Measurements from ENCODE around the gene CCDC12.

DNA sequence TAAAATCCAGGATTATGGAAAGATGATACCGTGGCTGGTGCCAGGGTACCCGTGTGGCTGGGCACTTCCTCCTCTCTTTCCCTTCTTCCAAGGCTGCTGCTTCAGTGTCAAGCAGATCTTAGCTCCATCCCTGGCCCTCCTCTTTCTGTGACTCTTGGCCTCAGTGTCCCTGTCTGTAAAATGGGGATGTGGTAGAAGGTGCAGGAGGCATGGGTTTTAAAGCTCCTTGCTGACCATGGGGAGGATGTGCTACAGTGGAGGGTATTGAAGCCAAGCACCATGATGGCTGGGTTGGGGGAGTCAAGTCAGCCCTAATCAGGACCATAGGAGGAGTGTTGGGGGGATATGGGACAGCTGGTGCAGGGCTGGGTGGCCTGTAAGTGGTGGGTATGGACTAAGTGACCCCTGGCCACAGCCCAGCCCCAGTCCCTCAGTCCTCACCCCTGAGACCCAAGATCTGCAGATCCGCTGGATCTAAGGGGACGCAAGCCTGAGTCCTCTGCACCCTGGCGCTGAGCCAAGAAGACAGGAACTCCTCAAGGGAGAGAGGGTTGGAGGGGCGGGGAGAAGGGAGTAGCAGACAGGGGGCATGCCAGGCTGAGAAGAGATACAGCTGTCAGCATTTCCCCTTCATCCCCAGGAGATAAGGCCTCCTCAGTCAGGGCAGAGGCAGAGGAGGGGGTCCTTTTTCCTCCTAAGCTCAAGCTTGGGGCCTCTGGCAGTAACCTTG is 87.0 kb downstream of the CCDC12 start:
- TF ChIP-seq, protein P1, sequence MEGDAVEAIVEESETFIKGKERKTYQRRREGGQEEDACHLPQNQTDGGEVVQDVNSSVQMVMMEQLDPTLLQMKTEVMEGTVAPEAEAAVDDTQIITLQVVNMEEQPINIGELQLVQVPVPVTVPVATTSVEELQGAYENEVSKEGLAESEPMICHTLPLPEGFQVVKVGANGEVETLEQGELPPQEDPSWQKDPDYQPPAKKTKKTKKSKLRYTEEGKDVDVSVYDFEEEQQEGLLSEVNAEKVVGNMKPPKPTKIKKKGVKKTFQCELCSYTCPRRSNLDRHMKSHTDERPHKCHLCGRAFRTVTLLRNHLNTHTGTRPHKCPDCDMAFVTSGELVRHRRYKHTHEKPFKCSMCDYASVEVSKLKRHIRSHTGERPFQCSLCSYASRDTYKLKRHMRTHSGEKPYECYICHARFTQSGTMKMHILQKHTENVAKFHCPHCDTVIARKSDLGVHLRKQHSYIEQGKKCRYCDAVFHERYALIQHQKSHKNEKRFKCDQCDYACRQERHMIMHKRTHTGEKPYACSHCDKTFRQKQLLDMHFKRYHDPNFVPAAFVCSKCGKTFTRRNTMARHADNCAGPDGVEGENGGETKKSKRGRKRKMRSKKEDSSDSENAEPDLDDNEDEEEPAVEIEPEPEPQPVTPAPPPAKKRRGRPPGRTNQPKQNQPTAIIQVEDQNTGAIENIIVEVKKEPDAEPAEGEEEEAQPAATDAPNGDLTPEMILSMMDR (IDR thresholded peaks at IDR 0.05; ENCODE audit: low read length), result no peak
- TF ChIP-seq EZH2 (optimal IDR thresholded peaks at IDR 0.05; ENCODE audit: low read depth, low read length) (no peak), EZH2phosphoT487 (IDR thresholded peaks at IDR 0.05; ENCODE audit: low read length) (no peak)
